Smooth muscle cell (in vitro differentiated cells): ENCODE measurements around the gene PGBD4. TPM values are rescaled to one million over a fixed set of nuclear protein-coding genes. Genes with fewer than 3 reads are reported as not detected.
A peak's percentile ranks its signal among the peaks of the same experiment; 100 is the strongest.

Experiments used
- DNase-seq: peaks from one replicate; lab custom pipeline; 2025; ENCODE audit not compliant: unreplicated experiment; lab: John Stamatoyannopoulos, UW
- H2AFZ ChIP-seq: fragments of 200-600 bp; sonication (generic); 2 replicates; pipeline ENCODE4 v1.6.0; 2016; ENCODE audit warnings: antibody characterized with exemption, low read depth, mild to moderate bottlenecking
- H3F3A ChIP-seq: fragments of 200-600 bp; sonication (generic); 2 replicates; pipeline ENCODE4 v1.6.0; 2017; ENCODE audit warnings: antibody characterized with exemption, low read depth
- H3K27ac ChIP-seq: fragments of 200-600 bp; sonication (generic); 2 replicates; pipeline ENCODE4 v1.5.1; 2016; ENCODE audit warnings: low read depth, mild to moderate bottlenecking
- H3K27me3 ChIP-seq: fragments of 200-600 bp; sonication (generic); 2 replicates; pipeline ENCODE4 v1.6.1; 2016; ENCODE audit warnings: low read depth, mild to moderate bottlenecking
- H3K36me3 ChIP-seq: fragments of 200-600 bp; sonication (generic); 2 replicates; pipeline ENCODE4 v1.5.1; 2016; ENCODE audit warnings: low read depth
- H3K4me1 ChIP-seq: fragments of 200-600 bp; sonication (generic); 2 replicates; pipeline ENCODE4 v1.5.1; 2016; ENCODE audit warnings: low read depth
- H3K4me2 ChIP-seq: fragments of 200-600 bp; sonication (generic); 2 replicates; pipeline ENCODE4 v1.6.0; 2016; ENCODE audit warnings: mild to moderate bottlenecking
- H3K4me3 ChIP-seq: fragments of 200-600 bp; sonication (generic); 2 replicates; pipeline ENCODE4 v1.5.1; 2016; ENCODE audit warnings: mild to moderate bottlenecking
- H3K79me2 ChIP-seq: fragments of 200-600 bp; sonication (generic); 2 replicates; pipeline ENCODE4 v1.6.0; 2016; ENCODE audit warnings: low read depth, mild to moderate bottlenecking
- H3K9ac ChIP-seq: fragments of 200-600 bp; sonication (generic); 2 replicates; pipeline ENCODE4 v1.6.0; 2016; ENCODE audit warnings: low read depth
- H3K9me3 ChIP-seq: fragments of 200-600 bp; sonication (generic); replicated peaks from 2 replicates; pipeline ENCODE4 v1.5.1; 2016; ENCODE audit warnings: low read depth
- H4K20me1 ChIP-seq: fragments of 200-600 bp; sonication (generic); 2 replicates; pipeline ENCODE4 v1.6.0; 2016; ENCODE audit warnings: low read depth
- WGBS: methylation state at CpG from one replicate; pipeline ENCODE4 v1.1.7; 2016; ENCODE audit warnings: low lambda C conversion rate; 5-methylcytosine and 5-hydroxymethylcytosine counted together
- polyA plus RNA-seq: library from polyadenylated mRNA; unstranded; fragments of >200 nt; fragmentation: Nextera tagmentation; extraction: Ambion mirVana; gene quantifications from 2 replicates; pipeline ENCODE4 v1.2.1, GENCODE V29; 2016
- total RNA-seq: library from RNA; depleted of rRNA; stranded (reverse); fragments of >200 nt; gene quantifications from 2 replicates; pipeline ENCODE4 v1.2.3, GENCODE V29; 2014
- TF ChIP-seq, protein P1 (sequence below): fragments of 200-600 bp; sonication (generic); IDR thresholded peaks from 2 replicates; pipeline ENCODE4 v1.5.1; 2017; ENCODE audit warnings: borderline replicate concordance, mild to moderate bottlenecking, antibody characterized with exemption; ENCODE audit not compliant: insufficient read depth, poor library complexity, severe bottlenecking

PGBD4 gene
- total and polyA plus RNA-seq, 2 experiments from 2014 or later: 0.62 to 1.3 TPM

GRCh38 chr15:34107315-34107714 lies 5.4 kb downstream of the PGBD4 start:
- no peak overlapping the region for H3K9ac ChIP-seq
- DNase-seq: no peak
- H3K36me3 ChIP-seq: no peaks in the 10 kb centered on the region
- H3K27ac ChIP-seq: no peak overlapping the region
- WGBS: 90% methylated on average over 2 of the region's 2 CpGs
- no peaks in the 10 kb centered on the region for H3K9me3 ChIP-seq
- no peaks in the 10 kb centered on the region for H3K27me3 ChIP-seq
- H3K4me2 ChIP-seq: no peak overlapping the region
- no peaks in the 10 kb centered on the region for H3F3A ChIP-seq
- H3K4me1 ChIP-seq: peaks cover 3% of the 10 kb centered on the region
- no peaks in the 10 kb centered on the region for H3K79me2 ChIP-seq
- TF ChIP-seq, protein P1, sequence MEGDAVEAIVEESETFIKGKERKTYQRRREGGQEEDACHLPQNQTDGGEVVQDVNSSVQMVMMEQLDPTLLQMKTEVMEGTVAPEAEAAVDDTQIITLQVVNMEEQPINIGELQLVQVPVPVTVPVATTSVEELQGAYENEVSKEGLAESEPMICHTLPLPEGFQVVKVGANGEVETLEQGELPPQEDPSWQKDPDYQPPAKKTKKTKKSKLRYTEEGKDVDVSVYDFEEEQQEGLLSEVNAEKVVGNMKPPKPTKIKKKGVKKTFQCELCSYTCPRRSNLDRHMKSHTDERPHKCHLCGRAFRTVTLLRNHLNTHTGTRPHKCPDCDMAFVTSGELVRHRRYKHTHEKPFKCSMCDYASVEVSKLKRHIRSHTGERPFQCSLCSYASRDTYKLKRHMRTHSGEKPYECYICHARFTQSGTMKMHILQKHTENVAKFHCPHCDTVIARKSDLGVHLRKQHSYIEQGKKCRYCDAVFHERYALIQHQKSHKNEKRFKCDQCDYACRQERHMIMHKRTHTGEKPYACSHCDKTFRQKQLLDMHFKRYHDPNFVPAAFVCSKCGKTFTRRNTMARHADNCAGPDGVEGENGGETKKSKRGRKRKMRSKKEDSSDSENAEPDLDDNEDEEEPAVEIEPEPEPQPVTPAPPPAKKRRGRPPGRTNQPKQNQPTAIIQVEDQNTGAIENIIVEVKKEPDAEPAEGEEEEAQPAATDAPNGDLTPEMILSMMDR: no peak
- H4K20me1 ChIP-seq: no peaks in the 10 kb centered on the region
- H2AFZ ChIP-seq: no peak overlapping the region
- H3K4me3 ChIP-seq: no peak overlapping the region

- Histone ChIP-seq H3K4me3 (no peak overlapping the region), H3K4me2 (no peak overlapping the region), H3K27ac (no peak overlapping the region), H4K20me1 (no peaks in the 10 kb centered on the region), H2AFZ (no peak overlapping the region), H3K9ac (no peak overlapping the region), H3K9me3 (no peaks in the 10 kb centered on the region), H3K4me1 (no peaks in the 10 kb centered on the region), H3K36me3 (no peaks in the 10 kb centered on the region), H3K27me3 (no peaks in the 10 kb centered on the region), H3K79me2 (no peaks in the 10 kb centered on the region), H3F3A (no peaks in the 10 kb centered on the region)
- WGBS: 69% methylated on average over 5 of the region's 5 CpGs
- DNase-seq: no peak
- TF ChIP-seq, protein P1: peak; percentile 75
Observed at GRCh38 chr15:34109797-34110663, 8.1 kb downstream of the PGBD4 start.

DNA sequence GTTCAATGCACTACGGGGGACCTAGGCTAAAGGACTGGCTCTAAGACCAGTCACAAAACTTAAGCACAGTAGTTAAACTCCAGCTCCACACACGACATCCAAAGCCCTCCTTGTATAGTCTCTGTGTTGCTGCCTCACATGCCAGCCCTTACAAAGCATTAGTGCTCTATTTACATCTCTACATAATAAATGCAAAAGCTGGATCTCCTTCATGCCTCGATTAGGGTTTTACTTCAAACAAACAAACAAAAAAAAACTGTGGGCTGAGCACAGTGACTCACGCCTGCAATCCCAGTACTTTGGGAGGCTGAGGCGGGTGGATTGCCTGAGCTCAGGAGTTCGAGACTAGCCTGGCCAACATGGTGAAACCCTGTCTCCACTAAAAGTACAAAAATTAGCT lies 9.6 kb downstream of the PGBD4 start:
- no peaks in the 10 kb centered on the region for H3K36me3 ChIP-seq
- no peaks in the 10 kb centered on the region for H3F3A ChIP-seq
- DNase-seq: no peak
- H3K9ac ChIP-seq: no peak overlapping the region
- no peak overlapping the region for H3K4me2 ChIP-seq
- 63% methylated on average over 6 of the region's 6 CpGs for WGBS
- H3K79me2 ChIP-seq: no peaks in the 10 kb centered on the region
- H4K20me1 ChIP-seq: no peaks in the 10 kb centered on the region
- no peak overlapping the region for H3K4me3 ChIP-seq
- TF ChIP-seq, protein P1: no peak
- no peak overlapping the region for H2AFZ ChIP-seq
- no peaks in the 10 kb centered on the region for H3K9me3 ChIP-seq
- H3K27me3 ChIP-seq: no peaks in the 10 kb centered on the region
- no peaks in the 10 kb centered on the region for H3K4me1 ChIP-seq
- no peak overlapping the region for H3K27ac ChIP-seq

- Histone ChIP-seq H3F3A (no peaks in the 10 kb centered on the region), H3K79me2 (no peaks in the 10 kb centered on the region), H3K4me2 (no peak overlapping the region), H3K9me3 (no peaks in the 10 kb centered on the region), H3K36me3 (no peaks in the 10 kb centered on the region), H3K27ac (no peak overlapping the region), H3K4me3 (no peak overlapping the region), H3K9ac (no peak overlapping the region), H3K4me1 (no peaks in the 10 kb centered on the region), H3K27me3 (no peaks in the 10 kb centered on the region), H2AFZ (no peak overlapping the region), H4K20me1 (no peaks in the 10 kb centered on the region)
- TF ChIP-seq, protein P1: no peak
- WGBS: 50% methylated on average over 2 of the region's 2 CpGs
- no peak for DNase-seq
Observed at GRCh38 chr15:34114215-34114614, 12.3 kb downstream of the PGBD4 start.
